GM21423 (cell line): ENCODE measurements around the gene KRTAP5-11.
"Not testable (repeated sequence)": the region's sequence is repeated elsewhere in the genome, so short reads cannot be mapped to it uniquely, and the experiment has no call there.

Experiments
- ATAC-seq: cut with Tn5 transposase; IDR thresholded peaks from one replicate; pipeline ENCODE4 v1.9.1; 2021; ENCODE audit warnings: mild to moderate bottlenecking, moderate library complexity; ENCODE audit not compliant: unreplicated experiment

The KRTAP5-11 gene

DNA sequence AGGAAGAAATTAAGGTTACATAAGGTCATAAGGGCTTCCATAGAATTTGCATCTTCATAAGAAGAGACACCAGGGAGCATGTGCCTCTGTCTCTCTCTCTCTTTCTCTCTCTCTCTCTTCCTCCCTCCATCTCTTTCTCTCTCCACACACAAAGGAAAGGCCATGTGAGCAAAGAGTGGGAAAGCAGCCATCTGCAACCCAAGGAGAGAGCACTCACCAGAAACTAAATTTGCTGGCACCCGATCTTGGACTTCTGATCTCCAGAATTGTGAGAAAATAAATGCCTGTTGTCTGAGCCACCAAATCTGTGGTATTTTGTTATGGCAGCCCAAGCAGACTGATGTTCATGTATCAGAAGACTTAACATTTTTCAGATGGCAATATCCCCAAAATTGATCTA lies 23.7 kb downstream of the KRTAP5-11 start:
- ATAC-seq: no peak

DNA sequence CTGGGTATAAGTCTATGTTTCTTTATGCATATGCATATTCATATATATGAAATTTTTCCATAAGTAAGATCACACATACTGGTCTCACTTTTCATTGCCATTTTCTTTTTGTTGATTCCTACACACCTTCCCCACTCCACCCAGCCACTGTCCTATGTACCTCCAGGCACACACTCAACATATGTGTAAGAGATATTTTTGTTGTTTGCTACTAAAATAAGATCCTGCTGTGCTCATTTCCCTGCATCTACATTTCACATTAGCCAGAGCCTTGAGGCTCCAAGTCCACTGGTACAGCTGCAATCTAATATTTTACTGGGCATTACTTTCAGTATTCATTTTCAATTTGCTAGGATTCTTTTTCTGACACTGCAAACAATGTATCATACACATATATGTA lies 25.4 kb downstream of the KRTAP5-11 start:
- no peak for ATAC-seq

DNA sequence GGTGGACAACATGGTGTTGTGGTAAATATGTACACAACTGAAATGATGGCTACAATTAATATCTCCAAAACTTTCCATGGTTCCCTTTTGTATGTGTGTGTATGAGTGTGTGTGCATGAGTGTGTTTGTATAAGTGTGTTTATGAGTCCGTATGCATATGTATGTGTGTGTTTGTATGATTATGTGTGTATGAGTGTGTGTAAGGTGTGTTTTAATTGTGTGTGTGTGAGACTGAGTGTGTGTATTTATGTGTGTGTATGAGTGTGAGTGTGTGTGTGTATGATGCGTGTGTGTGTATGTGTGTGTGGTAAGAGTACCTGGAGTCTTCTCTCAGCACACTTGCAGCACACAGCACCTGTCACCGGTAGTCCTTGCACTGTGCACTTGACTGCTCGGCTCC lies 26.7 kb downstream of the KRTAP5-11 start:
- no peak for ATAC-seq

DNA sequence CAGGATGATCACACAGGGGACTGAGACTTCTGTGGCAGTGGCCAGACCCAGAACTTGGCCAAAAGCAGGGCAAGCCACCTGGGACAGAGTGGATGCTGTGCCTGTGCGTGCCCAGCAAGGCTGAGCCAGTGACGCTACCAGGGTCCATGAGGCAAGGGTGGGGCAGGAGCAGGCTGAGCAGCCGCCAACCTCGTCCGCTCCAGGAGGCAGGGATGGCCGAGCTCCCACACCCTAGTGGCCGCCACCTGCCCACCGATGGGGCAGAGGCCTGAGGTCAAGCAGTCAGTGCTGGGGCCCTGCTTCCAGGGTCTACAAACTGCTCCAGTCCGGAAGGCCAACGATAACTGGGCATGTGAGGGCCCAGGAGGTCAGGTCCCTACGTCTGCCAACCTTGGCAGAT lies 27.2 kb downstream of the KRTAP5-11 start:
- ATAC-seq: no peak

DNA sequence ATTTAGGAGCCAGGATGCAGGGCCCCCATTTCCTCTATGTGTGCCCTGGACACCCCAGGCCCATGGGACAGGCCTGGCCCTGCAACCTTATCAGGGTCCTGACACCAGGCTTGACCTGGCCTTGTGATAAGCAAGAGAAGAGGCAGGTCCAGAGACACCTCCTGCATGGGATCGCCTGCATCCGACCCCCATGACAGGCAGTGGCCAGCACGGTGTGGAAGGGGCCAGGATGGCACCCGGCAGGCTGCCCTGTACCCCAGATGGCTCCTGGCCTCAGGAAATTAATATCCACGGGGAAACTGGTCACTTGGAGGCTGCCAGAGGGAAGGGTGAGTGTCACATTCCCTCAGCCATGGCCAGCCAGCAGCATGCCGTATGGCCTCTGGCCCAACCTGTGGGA lies 27.7 kb downstream of the KRTAP5-11 start:
- ATAC-seq: no peak

DNA sequence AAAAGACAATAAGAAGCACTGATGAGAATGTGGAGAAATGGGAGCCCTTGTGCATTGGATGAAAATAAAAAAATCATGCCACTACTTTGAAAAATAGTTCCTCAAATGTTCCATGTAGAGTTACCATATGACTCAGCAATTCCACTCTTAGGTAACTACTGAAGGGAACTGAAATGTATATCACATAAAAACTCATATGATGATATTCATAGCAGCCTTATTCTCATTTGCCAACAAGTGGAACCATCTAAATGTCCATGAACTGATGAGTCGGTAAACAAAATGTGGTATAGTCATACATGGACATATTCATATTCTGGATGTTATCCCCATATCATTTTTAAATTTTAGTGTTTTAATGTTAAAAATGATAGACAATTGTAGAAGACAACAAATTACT lies 31.0 kb downstream of the KRTAP5-11 start:
- ATAC-seq: no peak

DNA sequence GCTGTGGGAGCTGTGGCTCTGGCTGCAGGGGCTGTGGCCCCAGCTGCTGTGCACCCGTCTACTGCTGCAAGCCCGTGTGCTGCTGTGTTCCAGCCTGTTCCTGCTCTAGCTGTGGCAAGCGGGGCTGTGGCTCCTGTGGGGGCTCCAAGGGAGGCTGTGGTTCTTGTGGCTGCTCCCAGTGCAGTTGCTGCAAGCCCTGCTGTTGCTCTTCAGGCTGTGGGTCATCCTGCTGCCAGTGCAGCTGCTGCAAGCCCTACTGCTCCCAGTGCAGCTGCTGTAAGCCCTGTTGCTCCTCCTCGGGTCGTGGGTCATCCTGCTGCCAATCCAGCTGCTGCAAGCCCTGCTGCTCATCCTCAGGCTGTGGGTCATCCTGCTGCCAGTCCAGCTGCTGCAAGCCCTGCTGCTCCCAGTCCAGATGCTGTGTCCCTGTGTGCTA lies 33.9 kb downstream of the KRTAP5-11 start:
- ATAC-seq: no peak

DNA sequence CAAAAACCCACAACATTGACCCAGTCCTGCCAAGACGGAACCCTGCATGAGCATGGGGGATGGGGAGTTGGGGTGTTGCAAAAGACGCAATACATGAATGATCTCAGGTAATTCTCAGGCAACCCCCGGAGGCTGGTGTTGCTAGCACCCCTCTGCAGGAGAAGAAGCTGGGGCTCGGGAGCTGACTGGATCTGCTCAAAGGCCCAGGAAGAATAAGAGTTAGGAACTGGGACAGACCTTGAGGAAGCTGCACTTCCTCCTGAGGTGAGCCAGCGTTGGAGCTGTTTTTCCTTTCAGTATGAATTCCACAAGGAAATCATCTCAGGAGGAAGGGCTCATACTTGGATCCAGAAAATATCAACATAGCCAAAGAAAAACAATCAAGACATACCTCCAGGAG lies 34.6 kb downstream of the KRTAP5-11 start, which contains the start of gene KRTAP5-9:
TSS of gene KRTAP5-9 (plus strand) at position 301 of the 400 bp plus-strand sequence. CDS start 238 bp downstream, outside the sequence.
- no peak for ATAC-seq

DNA sequence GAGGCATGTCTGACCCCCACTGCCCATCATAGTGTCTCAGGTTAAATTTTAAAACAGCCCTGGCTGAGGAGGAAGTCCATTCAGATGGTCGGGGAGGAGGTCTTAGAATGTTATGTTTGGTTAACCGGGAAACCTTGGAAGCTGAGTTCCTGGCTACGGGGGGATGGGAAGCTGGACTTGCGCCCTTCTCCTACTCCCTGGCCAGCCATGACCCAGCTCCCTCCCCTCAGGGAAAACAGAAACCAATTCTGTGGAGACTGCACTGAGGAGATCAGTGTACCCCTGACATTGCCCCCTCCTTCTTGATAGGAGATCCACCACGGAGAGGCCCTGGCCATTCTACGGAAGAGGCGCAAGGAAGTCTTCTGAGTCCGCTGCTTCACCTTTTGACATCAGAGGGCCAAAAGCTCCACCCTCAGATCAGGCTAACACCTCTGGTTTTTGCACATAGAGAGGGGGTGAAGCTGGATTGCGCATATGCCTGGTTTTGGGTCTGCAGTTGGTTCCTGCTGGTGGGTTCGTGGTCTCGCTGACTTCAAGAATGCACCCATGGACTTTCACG lies 37.2 kb downstream of the KRTAP5-11 start:
- ATAC-seq: no peak

DNA sequence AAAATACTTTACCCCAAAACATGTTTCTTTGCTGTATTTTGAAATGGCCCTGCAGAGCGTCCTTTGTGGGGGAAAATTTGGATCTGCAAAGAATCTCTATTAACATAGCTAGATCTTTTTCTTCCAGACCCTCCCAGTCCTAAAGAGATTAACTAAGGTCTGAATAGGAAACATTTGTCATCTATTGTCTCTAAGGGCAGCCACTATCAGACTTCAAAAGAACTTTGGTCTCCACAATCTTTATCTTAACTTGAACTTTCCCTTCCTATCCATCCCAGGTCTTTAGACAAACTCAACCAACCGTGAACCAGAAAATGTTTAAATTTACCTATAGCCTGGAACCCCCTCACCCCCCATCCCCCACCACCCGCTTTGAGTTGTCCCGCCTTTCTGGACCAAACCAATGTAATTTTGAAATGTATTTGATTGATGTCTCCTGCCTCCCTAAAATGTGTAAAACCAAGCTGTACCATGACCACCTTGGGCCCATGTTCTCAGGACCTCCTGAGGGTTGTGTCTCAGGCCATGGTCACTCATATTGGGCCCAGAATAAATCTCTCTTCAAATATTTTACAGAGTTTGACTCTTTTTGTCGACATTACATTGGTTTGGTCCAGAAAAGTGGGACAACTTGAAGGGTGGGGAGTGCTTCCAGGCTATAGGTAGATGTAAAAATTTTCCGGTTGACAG lies 38.0 kb downstream of the KRTAP5-11 start:
- no peak for ATAC-seq

DNA sequence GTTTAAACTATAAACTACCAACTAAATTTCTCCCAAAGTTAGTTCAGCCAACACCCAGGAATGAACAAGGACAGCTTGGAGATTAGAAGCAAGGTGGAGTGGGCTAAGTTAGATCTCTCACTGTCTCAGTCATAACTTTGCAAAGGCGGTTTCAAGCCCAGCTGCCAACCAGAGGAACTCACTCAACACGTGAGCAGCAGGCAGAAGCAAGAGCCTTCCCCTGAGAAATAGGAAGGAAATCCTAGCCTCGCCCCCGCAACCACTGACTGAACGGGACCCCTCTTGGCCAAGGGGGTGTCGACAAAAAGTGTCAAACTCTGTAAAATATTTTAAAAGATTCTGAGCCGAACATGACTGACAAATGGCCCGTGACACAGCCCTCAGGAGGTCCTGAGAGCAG lies 38.8 kb downstream of the KRTAP5-11 start:
- ATAC-seq: no peak

DNA sequence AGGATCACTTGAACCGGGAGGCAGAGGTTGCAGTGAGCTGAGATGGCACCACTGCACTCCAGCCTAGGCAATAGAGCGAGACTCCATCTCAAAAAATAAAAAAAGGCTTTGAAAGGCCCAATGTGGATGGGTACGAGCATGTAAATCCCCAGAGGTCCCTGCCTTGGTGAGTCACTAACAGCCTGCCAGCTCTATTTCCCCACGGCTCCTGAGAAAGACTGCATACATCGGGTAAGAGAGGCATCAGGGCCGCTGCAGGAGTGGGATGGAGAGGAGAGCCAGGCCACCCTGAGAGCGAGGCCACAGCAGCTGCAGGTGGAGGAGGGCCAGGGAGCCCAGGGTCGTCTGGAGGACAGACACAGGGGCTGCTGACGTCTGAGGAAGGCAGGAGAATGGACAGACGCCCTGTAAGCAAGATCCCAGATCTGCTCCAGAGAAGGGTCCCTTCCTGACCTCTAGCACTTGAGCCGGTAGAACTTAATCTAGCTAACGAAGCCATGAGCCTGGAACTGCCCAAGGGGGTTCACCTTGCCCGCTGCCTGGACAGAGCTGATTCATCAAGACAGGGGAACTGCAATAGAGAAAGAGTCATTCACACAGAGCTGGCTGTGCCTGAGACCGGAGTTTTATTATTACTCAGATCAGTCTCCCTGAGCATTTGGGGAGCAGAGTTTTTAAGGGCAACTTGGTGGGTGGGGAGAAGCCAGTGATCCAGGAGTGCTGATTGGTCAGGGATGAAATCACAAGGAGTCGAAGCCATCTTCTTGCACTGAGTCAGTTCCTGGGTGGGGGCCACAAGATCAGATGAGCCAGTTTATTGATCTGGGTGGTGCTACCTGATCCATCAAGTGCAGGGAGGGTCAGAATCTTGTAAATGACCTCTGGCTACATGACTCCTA lies 39.5 kb downstream of the KRTAP5-11 start:
- no peak for ATAC-seq

DNA sequence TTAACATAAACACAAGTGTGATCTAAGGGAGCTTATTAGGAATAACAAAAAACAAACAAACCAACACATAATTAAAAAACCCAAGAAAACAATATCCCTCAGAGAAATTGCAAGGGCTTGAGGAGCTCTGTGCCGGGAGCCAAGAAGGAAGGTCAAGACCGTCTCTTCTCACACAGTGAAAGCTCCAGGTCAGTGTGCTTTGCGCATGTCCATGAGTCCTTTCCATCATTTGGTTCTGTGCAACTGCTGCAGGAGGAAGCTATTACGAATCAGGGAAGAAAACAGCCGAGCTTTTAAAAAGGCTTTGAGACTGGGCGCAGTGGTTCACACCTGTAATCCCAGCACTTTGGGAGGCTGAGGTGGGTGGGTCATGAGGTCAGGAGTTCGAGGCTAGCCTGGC lies 40.3 kb downstream of the KRTAP5-11 start:
- ATAC-seq: no peak

DNA sequence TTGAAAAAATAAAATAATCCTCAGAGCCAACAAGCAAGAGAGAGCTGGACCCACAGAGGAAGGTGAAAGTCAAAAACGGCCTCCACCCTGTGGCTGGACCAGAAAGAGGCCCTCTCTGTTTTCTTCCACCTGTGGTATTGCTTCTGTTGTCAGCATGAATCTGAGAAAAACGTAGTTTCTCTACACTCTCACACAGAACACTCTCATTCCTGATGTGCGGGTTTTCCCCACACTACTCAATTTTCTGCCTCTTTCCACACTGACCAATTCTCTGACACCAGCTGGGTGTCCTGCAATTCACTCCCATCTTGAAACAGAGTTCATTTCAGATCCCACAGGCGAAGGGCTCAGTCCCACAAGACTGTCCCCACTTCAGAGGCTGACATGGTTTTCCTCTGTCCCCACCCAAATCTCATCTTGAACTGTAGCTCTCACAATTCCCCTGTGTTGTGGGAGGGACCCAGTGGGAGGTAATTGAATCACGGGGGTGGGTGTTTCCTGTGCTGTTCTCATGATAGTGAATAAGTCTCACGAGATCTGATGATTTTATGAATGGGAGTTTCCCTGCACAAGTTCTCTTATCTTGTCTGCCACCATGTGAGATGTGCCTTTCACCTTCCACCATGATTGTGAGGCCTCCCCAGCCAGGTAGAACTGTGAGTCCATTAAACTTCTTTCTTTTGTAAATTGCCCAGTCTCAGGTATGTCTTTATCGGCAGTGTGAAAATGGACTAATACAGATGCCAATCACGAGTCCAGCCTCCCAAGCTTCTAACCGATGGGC lies 42.0 kb downstream of the KRTAP5-11 start:
- ATAC-seq: not testable (repeated sequence)

DNA sequence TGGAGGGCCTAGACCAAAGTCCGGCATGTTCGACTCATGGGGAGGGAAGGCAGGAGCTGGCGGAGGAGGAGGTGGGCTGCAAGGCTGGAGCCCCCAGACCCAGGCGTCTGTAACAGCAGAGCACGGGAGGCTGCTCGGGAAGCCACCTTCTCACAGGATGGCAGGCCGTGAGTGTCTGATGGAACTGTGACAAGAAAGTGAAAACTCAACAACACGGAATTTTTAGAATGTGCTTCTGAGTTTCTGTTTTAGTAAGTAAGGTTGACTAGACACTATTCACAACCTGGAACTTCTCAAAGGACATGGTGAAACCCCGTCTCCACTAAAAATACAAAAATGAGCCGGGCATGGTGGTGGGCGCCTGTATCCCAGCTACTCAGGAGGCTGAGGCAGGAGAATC lies 42.7 kb downstream of the KRTAP5-11 start:
- ATAC-seq: not testable (repeated sequence)

DNA sequence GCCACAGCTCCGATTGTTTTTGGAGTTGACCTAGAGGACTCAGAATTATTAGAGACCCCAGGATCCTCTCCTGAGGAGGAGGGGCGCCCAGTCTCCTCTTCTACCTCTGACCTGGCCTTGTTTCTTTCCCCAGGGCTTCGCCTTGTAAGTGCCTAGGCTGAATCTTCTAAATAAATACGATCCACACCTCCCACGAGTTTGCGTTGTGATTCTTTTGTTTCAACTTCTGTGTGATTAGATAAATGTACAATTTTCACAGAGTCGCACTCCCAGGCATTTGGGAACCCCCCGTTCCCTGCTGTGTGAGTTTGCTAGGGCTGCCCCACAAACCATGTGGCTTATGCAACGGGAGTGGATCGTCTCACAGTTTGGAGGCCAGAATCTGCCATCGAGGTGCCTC lies 43.7 kb downstream of the KRTAP5-11 start:
- ATAC-seq: no peak

DNA sequence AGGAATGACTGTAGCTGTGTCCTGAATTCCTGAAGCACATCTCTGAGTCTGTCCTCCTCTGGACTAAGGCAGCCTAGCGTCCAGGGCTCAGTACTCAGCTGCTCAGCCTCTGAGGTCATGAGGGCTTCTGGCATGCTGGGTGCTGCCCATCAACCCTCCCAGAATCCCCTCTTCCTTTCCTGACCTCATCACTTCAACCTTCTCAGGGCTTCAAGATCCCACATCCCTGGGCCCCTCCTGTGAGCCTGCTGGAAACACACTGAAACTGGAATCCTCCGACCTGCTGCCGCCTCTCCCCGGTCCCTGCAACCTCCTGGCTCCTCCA lies 44.0 kb downstream of the KRTAP5-11 start:
- no peak for ATAC-seq

DNA sequence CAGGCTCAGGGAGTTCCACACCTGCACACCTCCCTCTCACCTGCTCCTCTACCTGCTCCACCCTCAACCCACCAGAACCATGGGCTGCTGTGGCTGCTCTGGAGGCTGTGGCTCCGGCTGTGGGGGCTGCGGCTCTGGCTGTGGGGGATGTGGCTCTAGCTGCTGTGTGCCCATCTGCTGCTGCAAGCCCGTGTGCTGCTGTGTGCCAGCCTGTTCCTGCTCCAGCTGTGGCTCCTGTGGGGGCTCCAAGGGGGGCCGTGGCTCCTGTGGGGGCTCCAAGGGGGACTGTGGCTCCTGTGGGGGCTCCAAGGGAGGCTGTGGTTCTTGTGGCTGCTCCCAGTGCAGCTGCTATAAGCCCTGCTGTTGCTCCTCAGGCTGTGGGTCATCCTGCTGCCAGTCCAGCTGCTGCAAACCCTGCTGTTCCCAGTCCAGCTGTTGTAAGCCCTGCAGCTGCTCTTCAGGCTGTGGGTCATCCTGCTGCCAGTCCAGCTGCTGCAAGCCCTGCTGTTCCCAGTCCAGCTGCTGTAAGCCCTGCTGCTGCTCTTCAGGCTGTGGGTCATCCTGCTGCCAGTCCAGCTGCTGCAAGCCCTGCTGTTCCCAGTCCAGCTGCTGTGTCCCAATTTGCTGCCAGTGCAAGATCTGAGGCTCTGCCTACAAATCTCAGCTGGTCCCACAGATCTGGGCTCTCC lies 44.6 kb downstream of the KRTAP5-11 start, which contains the start of gene KRTAP5-8:
TSS of gene KRTAP5-8 (plus strand) at position 49 of the 689 bp plus-strand sequence. CDS start at position 80, 31 bp downstream.
- not testable (repeated sequence) for ATAC-seq

DNA sequence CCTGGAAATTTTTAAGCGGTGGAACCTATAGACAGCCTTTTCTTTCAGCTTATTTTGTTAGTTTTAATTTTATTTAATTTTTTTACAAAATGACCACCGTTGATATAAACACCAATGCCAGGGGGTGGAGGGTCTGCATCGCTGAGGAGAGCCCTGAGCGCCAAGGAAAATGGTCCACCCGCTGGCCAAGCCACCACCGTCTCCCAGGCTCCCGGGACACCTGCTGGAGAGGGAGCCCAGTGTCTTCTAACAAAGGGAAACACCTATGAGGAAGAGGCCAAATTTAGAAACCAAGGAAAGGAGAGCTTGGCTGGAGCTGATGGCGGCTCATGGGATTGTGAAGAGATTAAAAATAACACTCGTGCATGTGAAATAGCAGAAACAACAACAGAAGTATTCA lies 45.1 kb downstream of the KRTAP5-11 start:
- no peak for ATAC-seq

DNA sequence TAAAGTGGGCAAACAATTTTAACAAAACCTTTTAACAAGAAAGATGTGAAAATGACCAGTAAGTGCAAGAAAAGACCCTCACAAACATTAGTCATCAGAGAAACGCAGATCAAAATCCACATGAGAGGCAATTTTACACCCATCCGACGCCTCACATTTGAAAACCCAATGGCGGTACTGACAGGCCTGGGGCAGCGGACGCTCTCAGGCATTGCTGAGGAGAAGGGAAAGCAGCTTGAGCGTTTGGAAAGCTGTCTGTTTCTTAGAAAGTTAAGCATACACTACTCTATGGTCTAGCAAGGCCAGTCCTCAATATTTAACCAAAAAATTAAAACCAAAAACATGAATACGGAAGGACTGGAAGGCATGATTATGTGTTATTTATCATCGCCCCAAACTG lies 46.9 kb downstream of the KRTAP5-11 start:
- no peak for ATAC-seq
